Activated B cell treated with CpG ODN at 0.5 μM for 24 hours (primary cell): ENCODE data around the gene EGFR. TPM values are rescaled to one million over a fixed set of nuclear protein-coding genes. Genes with fewer than 3 reads are reported as not detected.

Source experiments
- ATAC-seq: fragments of 200-7000 bp; cut with Tn5 transposase; one replicate; pipeline ENCODE4 v1.10.0; 2021; ENCODE audit warnings: low read depth, mild to moderate bottlenecking, moderate library complexity
- CTCF ChIA-PET: fragments of 350-600 bp; sonication (Branson Sonifier 250); formaldehyde crosslinking; loops from one replicate; lab custom pipeline; 2021; ENCODE audit warnings: antibody characterized with exemption; lab: Charles Lee
- POLR2A ChIA-PET: fragments of 350-600 bp; sonication (Branson Sonifier 250); formaldehyde crosslinking; loops from one replicate; lab custom pipeline; 2021; ENCODE audit warnings: antibody characterized with exemption; lab: Charles Lee
- DNase-seq: peaks from one replicate; pipeline ENCODE4 v3.0.0; 2022
- H3K27ac Mint-ChIP-seq: one replicate; pipeline ENCODE4 v1.8.0; 2020; ENCODE audit warnings: mixed read lengths
- H3K27me3 Mint-ChIP-seq: one replicate; pipeline ENCODE4 v1.8.0; 2021; ENCODE audit warnings: mixed read lengths
- H3K36me3 Mint-ChIP-seq: one replicate; pipeline ENCODE4 v1.8.0; 2021; ENCODE audit warnings: low read depth, mixed read lengths
- H3K4me1 Mint-ChIP-seq: one replicate; pipeline ENCODE4 v1.8.0; 2021; ENCODE audit warnings: mixed read lengths
- H3K4me3 Mint-ChIP-seq: one replicate; pipeline ENCODE4 v1.8.0; 2020; ENCODE audit warnings: mild to moderate bottlenecking, mixed read lengths
- H3K9me3 Mint-ChIP-seq: one replicate; pipeline ENCODE4 v1.8.0; 2020; ENCODE audit warnings: mixed read lengths
- intact Hi-C: fragments of 100-400 bp; cut with micrococcal nuclease; formaldehyde crosslinking; loops from one replicate; pipeline ENCODE4 v1.15.1; 2024
- total RNA-seq: library from RNA; stranded (reverse); gene quantifications from 2 replicates; pipeline ENCODE4 v1.2.3, GENCODE V29; 2022
- TF ChIP-seq, protein P1 (sequence below): fragments of 200-600 bp; IDR thresholded peaks from one replicate; pipeline ENCODE4 v1.8.0; 2022; ENCODE audit warnings: antibody characterized with exemption, mild to moderate bottlenecking

EGFR gene
- total RNA-seq, 1 donor from 2014 or later, result not detected

DNA sequence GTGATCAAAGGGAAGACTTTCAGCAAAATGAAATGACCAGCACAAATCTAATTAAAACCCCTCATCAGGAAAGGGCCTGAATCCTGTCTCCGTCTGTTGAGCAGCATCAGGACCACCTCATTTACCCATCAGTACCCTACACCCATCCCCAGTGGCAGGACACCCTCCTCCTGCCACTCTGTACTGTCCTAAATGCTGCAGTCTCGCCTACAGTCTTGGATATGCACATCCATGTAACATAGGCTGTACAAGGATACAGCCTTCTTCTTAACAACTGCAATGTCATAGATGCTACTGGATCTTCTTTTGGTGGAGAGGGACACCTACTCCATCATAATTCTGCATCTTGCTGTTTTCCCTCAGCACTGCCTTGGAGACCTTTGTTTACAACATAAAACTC, 206.0 kb downstream of the EGFR start:
- ATAC-seq (no peak), DNase-seq (no peak)
- H3K27ac Mint-ChIP-seq, result no peak overlapping the region
- H3K9me3 Mint-ChIP-seq, result peaks cover 13% of the 10 kb centered on the region
- ChIA-PET POLR2A (no interaction called here), CTCF (no interaction called here)
- intact Hi-C loops, result no loop called here
- H3K4me3 Mint-ChIP-seq, result no peak overlapping the region
- TF ChIP-seq, protein P1, sequence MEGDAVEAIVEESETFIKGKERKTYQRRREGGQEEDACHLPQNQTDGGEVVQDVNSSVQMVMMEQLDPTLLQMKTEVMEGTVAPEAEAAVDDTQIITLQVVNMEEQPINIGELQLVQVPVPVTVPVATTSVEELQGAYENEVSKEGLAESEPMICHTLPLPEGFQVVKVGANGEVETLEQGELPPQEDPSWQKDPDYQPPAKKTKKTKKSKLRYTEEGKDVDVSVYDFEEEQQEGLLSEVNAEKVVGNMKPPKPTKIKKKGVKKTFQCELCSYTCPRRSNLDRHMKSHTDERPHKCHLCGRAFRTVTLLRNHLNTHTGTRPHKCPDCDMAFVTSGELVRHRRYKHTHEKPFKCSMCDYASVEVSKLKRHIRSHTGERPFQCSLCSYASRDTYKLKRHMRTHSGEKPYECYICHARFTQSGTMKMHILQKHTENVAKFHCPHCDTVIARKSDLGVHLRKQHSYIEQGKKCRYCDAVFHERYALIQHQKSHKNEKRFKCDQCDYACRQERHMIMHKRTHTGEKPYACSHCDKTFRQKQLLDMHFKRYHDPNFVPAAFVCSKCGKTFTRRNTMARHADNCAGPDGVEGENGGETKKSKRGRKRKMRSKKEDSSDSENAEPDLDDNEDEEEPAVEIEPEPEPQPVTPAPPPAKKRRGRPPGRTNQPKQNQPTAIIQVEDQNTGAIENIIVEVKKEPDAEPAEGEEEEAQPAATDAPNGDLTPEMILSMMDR, result no peak
- H3K4me1 Mint-ChIP-seq, result no peaks in the 10 kb centered on the region
- no peaks in the 10 kb centered on the region for H3K27me3 Mint-ChIP-seq
- H3K36me3 Mint-ChIP-seq, result no peaks in the 10 kb centered on the region

DNA sequence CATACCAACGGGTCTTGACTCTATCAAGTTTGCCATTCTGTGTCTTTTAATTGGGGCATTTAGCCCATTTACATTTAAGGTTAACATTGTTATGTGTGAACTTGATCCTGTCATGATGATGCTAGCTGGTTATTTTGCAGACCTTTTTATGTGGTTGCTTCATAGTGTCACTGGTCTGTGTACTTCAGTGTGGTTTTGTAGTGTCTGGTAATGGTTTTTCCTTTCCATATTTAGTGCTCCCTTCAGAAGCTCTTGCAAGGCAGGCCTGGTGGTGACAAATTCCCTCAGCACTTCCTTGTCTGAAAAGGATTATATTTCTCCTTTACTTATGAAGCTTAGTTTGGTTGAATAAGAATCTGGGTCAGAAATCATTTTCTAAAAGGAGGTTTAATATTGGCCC, 211.2 kb downstream of the EGFR start:
- DNase-seq, result no peak
- H3K4me3 Mint-ChIP-seq, result no peak overlapping the region

DNA sequence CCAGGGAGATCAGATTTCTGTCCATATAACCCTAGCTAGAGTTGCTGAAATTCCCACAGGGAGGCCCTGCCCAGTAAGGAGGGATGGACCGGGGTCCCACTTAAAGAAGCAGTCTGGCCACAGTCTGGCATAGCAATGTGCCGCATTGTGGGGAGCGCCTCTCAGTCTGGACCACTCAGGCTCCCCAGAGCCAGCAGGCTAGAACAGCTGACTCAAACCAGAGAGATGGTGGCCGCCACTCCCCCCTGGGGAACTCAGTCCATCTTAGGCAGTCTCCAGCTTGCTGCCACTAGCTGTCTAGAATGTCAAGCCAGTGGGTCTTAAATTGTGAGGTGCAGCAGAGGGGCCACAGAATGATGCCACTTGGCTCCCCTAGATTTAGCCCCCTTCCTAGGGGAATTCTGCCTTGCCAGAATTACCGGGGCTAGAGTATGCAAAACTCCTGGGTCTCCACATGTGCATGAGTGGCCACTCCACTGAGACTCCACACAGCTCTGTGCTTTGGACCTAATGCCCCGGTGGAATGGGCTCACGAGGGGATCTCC, 213.0 kb downstream of the EGFR start:
- Mint-ChIP-seq H3K4me1 (no peaks in the 10 kb centered on the region), H3K27me3 (peaks cover 9% of the 10 kb centered on the region), H3K4me3 (no peak overlapping the region), H3K9me3 (peaks cover 18% of the 10 kb centered on the region), H3K27ac (no peak overlapping the region), H3K36me3 (no peaks in the 10 kb centered on the region)
- ATAC-seq (no peak), DNase-seq (no peak)
- ChIA-PET CTCF (no interaction called here), POLR2A (no interaction called here)
- intact Hi-C loops, result no loop called here
- TF ChIP-seq, protein P1, result no peak

More for the DNA sequence above, 211.2 kb downstream of the EGFR start:
- ChIA-PET POLR2A (no interaction called here), CTCF (no interaction called here)
- no peak for ATAC-seq
- Mint-ChIP-seq H3K4me1 (no peaks in the 10 kb centered on the region), H3K27ac (no peak overlapping the region), H3K36me3 (no peaks in the 10 kb centered on the region), H3K27me3 (peaks cover 9% of the 10 kb centered on the region), H3K9me3 (peaks cover 18% of the 10 kb centered on the region)
- TF ChIP-seq, protein P1, result no peak
- intact Hi-C loops, result no loop called here

DNA sequence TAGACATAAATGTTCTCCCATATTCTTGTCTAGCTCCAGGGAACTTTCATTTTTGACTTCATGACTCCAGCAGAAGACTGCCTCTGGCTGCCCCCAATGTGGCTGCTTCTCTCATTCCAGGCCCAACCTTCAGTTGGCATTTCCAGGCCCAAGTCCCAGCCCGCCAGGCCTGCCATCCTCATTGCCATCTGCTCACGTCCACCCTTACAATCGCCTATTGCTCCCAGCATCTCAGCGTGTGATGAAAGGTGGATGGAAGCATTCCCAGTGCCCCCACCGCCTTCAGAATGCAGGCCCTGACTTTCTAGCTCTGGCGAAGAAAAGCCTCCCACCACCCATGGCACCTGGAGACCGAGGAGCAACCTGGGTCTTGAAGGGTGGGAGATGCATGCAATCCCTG, 214.2 kb downstream of the EGFR start:
- TF ChIP-seq, protein P1, result no peak
- DNase-seq (no peak), ATAC-seq (no peak)
- intact Hi-C loops, result no loop called here
- ChIA-PET CTCF (no interaction called here), POLR2A (no interaction called here)
- H3K27me3 Mint-ChIP-seq, result peaks cover 9% of the 10 kb centered on the region
- H3K36me3 Mint-ChIP-seq, result no peaks in the 10 kb centered on the region
- H3K4me3 Mint-ChIP-seq, result no peak overlapping the region
- H3K27ac Mint-ChIP-seq, result no peak overlapping the region
- peaks cover 13% of the 10 kb centered on the region for H3K9me3 Mint-ChIP-seq
- no peaks in the 10 kb centered on the region for H3K4me1 Mint-ChIP-seq

DNA sequence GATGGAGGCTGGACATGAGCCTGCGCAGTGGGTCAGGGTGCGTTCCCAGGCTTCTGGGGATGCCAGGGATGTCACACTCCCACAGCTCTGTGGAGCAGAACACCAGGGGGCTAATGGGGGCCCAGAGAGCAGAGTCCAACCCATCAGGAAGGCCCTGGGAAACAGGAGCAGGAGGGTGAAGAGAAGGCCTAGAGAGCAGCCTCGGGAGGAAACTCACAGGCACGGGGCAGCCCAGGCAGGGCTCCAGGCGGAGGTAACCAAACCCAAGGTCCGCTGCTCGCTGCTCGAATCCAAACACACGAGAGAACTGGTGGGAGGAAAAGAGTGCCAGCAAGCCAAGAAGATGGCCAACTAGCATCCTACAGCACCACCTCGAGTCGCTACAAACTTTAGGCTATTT, 215.6 kb downstream of the EGFR start:
- ChIA-PET CTCF (no interaction called here), POLR2A (no interaction called here)
- Mint-ChIP-seq H3K27ac (no peak overlapping the region), H3K4me3 (no peak overlapping the region), H3K27me3 (peaks cover 9% of the 10 kb centered on the region), H3K4me1 (no peaks in the 10 kb centered on the region), H3K9me3 (peaks cover 9% of the 10 kb centered on the region), H3K36me3 (no peaks in the 10 kb centered on the region)
- TF ChIP-seq, protein P1, result no peak
- ATAC-seq, result no peak
- intact Hi-C loops, result no loop called here
- no peak for DNase-seq
